ENCODE results near the gene XRCC6. TPM values are rescaled to one million over a fixed set of nuclear protein-coding genes. Genes with fewer than 3 reads are reported as not detected.
"Not testable (repeated sequence)": the region's sequence is repeated elsewhere in the genome, so short reads cannot be mapped to it uniquely, and the experiment has no call there.

The XRCC6 gene
- total and polyA plus RNA-seq, 8 donors, result 49.8 to 86.4 (median 76.1) TPM

- WGBS, 2 donors, result 79 to 80% methylated on average over 3 of the region's 3 CpGs
- Histone ChIP-seq H3K4me3 (no peak overlapping the region), H3K36me3 (peaks cover 6 to 47% (median 13%) of the 10 kb centered on the region in 3 donors), H3K27me3 (no peaks in the 10 kb centered on the region), H3K4me1 (no peaks in the 10 kb centered on the region), H3K9me3 (no peaks in the 10 kb centered on the region), H3K27ac (no peak overlapping the region)
- no peak for FAIRE-seq
- ATAC-seq, result no peak
- DNase-seq, result peak in 1 of 6 donors; percentile 12
- intact Hi-C loops (cut with DNase I), result no loop called here
- no peak for TF ChIP-seq CTCF (IDR thresholded peaks at IDR 0.05)
Measured at GRCh38 chr22:41664951-41665350, 43.9 kb downstream of the XRCC6 start.

GRCh38 chr22:41668971-41669911 lies 48.1 kb downstream of the XRCC6 start:
- no peak overlapping the region for H3K27ac ChIP-seq
- no peak for ATAC-seq
- no peak for TF ChIP-seq CTCF (IDR thresholded peaks at IDR 0.05)
- H3K9me3 ChIP-seq, result no peaks in the 10 kb centered on the region
- no peaks in the 10 kb centered on the region for H3K27me3 ChIP-seq
- H3K4me1 ChIP-seq, result no peaks in the 10 kb centered on the region
- peak in 1 of 6 donors; percentile 30 for DNase-seq
- peaks cover 0 to 5% (median 2%) of the 10 kb centered on the region in 3 donors for H3K36me3 ChIP-seq
- no peak for FAIRE-seq
- intact Hi-C loops (cut with DNase I), result no loop called here
- 87 to 88% methylated on average over 21 of the region's 21 CpGs for WGBS, 2 donors
- H3K4me3 ChIP-seq, result no peak overlapping the region

- peak in 3 of 4 donors; percentile 26 to 37 (median 29) for ATAC-seq
- H3K4me3 ChIP-seq; H3K36me3 ChIP-seq; intact Hi-C loops (cut with DNase I); FAIRE-seq; H3K9me3 ChIP-seq; H3K4me1 ChIP-seq; H3K27ac ChIP-seq; H3K27me3 ChIP-seq: not testable (repeated sequence)
- 65 to 83% methylated on average over 9 to 10 of the region's 10 CpGs for WGBS, 2 donors
- DNase-seq, result peak in 1 of 6 donors; percentile 21
Measured at GRCh38 chr22:41672096-41672495, 51.0 kb downstream of the XRCC6 start.

GRCh38 chr22:41672780-41673509 lies 51.9 kb downstream of the XRCC6 start:
- Histone ChIP-seq H3K36me3 (peaks cover 0 to 9% (median 7%) of the 10 kb centered on the region in 3 donors), H3K4me1 (no peaks in the 10 kb centered on the region), H3K4me3 (no peak overlapping the region), H3K27me3 (no peaks in the 10 kb centered on the region), H3K27ac (no peak overlapping the region), H3K9me3 (no peaks in the 10 kb centered on the region)
- WGBS, 2 donors, result 66 to 75% methylated on average over 6 of the region's 6 CpGs
- no peak for DNase-seq
- intact Hi-C loops (cut with DNase I), result no loop called here
- no peak for ATAC-seq
- no peak for TF ChIP-seq CTCF (IDR thresholded peaks at IDR 0.05)
- FAIRE-seq, result no peak

GRCh38 chr22:41674846-41675340 lies 53.8 kb downstream of the XRCC6 start:
- no peak for TF ChIP-seq CTCF (IDR thresholded peaks at IDR 0.05)
- FAIRE-seq, result no peak
- intact Hi-C loops (cut with DNase I), result no loop called here
- no peaks in the 10 kb centered on the region for H3K27me3 ChIP-seq
- H3K4me3 ChIP-seq, result no peak overlapping the region
- H3K4me1 ChIP-seq, result no peaks in the 10 kb centered on the region
- H3K9me3 ChIP-seq, result no peaks in the 10 kb centered on the region
- peak in 1 of 6 donors; percentile 28 for DNase-seq
- peaks cover 0 to 24% (median 7%) of the 10 kb centered on the region in 3 donors for H3K36me3 ChIP-seq
- no peak for ATAC-seq
- H3K27ac ChIP-seq, result no peak overlapping the region
- WGBS, 2 donors, result 85 to 88% methylated on average over 12 of the region's 12 CpGs

All from pancreas (tissue), 10 donors.